HL-60 (cell line): ENCODE measurements around the gene BLTP3B.

Experiments used
- DNase-seq, 2 experiments: peaks; one replicate each; pipeline ENCODE4 v3.0.0-alpha.2; 2010 to 2020; ENCODE audit warnings: low read depth in 1 of 2, low spot score in 1 of 2
- H3K27ac ChIP-seq: fragments of 250-450 bp; sonication (Bioruptor Pico); replicated peaks from 2 replicates; pipeline ENCODE4 v1.5.1; 2020; ENCODE audit warnings: mild to moderate bottlenecking, moderate library complexity
- H3K27me3 ChIP-seq: fragments of 250-450 bp; sonication (Bioruptor Pico); 2 replicates; pipeline ENCODE4 v1.5.1; 2021; ENCODE audit warnings: mild to moderate bottlenecking, moderate library complexity; ENCODE audit not compliant: insufficient read depth, poor library complexity, severe bottlenecking
- H3K4me3 ChIP-seq: replicated peaks from 2 replicates; pipeline ENCODE4 v1.5.1; 2011; ENCODE audit warnings: mild to moderate bottlenecking, control low read depth, low read length; ENCODE audit not compliant: insufficient read depth
- CTCF ChIP-seq: IDR thresholded peaks from one replicate; pipeline ENCODE4 v1.5.1; 2011; ENCODE audit warnings: low read length, control low read depth, inconsistent platforms; ENCODE audit not compliant: insufficient read depth
- GABPA ChIP-seq: IDR thresholded peaks from 2 replicates; pipeline ENCODE4 v1.6.1; 2012; ENCODE audit warnings: low read depth
- POLR2AphosphoS5 ChIP-seq: IDR thresholded peaks from 2 replicates; pipeline ENCODE4 v1.6.1; 2012; ENCODE audit warnings: low read depth
- SPI1 ChIP-seq: IDR thresholded peaks from 2 replicates; pipeline ENCODE4 v1.6.1; 2012; ENCODE audit warnings: low read depth, mild to moderate bottlenecking, borderline replicate concordance
- TF ChIP-seq, protein P1 (sequence below): IDR thresholded peaks from 2 replicates; pipeline ENCODE4 v1.6.1; 2012; ENCODE audit warnings: low read depth; ENCODE audit not compliant: insufficient replicate concordance

Gene BLTP3B

DNA sequence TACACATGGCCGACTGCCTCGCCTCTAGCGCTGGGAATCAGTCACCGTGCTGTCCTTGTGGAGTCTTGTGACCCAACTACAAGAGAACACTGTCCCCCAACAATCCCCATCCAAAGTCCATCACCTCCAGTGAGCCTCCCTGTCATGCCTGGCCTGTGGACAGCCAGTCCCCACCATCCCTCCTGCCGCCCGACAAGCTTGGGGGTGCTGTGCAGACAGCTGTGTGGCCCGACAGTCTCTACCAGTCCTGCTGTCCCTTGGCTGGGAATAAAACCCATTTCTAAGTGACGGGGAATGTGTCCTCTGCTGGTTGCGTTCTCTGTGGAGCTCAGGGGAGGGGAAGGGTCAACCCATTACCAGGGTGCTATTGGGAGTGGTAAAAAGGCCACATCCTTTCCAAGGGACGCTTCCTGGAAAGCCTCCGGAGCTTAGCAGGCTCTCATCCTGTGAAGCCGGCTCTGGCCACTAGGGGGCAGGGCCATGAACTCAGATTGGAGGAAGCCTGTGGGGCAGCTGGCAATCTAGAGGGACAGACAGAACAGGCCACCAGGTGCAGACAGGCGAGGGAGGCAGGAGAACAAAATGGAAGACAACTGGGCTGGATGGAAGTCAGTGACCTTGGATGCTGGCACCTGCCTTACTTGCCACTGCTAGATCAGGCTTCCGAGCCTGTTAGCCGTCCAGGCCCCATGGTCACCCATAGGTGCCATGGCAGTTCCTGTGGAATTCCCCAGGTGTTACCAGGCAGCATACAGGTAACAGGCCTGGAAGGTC is 12.0 kb upstream of the BLTP3B start:
- TF ChIP-seq GABPA (no peak), CTCF (peak; percentile 70)
- Histone ChIP-seq H3K27ac (no peak overlapping the region), H3K4me3 (no peak overlapping the region), H3K27me3 (no peaks in the 10 kb centered on the region)
- peak; percentile 41 to 74 for DNase-seq

DNA sequence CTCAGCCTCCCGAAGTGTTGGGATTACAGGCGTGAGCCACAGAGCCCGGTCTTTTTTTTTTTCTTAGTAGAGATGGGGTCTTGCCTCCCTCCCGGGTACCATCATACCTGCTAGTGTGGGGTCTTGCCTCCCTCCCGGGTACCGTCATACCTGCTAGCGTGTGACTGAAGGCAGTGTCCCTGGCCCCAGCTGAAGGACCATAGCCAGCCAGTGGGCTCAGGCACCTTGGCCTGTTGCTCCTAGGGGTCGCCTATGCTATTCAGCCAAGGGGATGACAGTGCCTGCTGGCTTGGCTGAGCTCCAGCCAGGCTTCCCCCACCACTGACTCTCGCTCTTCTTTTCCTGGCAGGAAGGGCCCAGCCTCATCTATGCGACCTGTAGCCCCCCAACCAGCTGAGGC is 10.5 kb upstream of the BLTP3B start:
- no peak overlapping the region for H3K4me3 ChIP-seq
- no peaks in the 10 kb centered on the region for H3K27me3 ChIP-seq
- DNase-seq: no peak
- no peak for TF ChIP-seq SPI1
- TF ChIP-seq, protein P1, sequence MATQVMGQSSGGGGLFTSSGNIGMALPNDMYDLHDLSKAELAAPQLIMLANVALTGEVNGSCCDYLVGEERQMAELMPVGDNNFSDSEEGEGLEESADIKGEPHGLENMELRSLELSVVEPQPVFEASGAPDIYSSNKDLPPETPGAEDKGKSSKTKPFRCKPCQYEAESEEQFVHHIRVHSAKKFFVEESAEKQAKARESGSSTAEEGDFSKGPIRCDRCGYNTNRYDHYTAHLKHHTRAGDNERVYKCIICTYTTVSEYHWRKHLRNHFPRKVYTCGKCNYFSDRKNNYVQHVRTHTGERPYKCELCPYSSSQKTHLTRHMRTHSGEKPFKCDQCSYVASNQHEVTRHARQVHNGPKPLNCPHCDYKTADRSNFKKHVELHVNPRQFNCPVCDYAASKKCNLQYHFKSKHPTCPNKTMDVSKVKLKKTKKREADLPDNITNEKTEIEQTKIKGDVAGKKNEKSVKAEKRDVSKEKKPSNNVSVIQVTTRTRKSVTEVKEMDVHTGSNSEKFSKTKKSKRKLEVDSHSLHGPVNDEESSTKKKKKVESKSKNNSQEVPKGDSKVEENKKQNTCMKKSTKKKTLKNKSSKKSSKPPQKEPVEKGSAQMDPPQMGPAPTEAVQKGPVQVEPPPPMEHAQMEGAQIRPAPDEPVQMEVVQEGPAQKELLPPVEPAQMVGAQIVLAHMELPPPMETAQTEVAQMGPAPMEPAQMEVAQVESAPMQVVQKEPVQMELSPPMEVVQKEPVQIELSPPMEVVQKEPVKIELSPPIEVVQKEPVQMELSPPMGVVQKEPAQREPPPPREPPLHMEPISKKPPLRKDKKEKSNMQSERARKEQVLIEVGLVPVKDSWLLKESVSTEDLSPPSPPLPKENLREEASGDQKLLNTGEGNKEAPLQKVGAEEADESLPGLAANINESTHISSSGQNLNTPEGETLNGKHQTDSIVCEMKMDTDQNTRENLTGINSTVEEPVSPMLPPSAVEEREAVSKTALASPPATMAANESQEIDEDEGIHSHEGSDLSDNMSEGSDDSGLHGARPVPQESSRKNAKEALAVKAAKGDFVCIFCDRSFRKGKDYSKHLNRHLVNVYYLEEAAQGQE: no peak
- TF ChIP-seq POLR2AphosphoS5: no peak
- TF ChIP-seq CTCF: no peak
- no peak for TF ChIP-seq GABPA
- no peak overlapping the region for H3K27ac ChIP-seq

- H3K4me3 ChIP-seq: no peak overlapping the region
- no peak for DNase-seq
- no peak for TF ChIP-seq CTCF
- TF ChIP-seq SPI1: no peak
- TF ChIP-seq GABPA: no peak
- TF ChIP-seq, protein P1: no peak
- no peak for TF ChIP-seq POLR2AphosphoS5
- no peak overlapping the region for H3K27ac ChIP-seq
- no peaks in the 10 kb centered on the region for H3K27me3 ChIP-seq
Measured at GRCh38 chr12:100151769-100152168, 9.1 kb upstream of the BLTP3B start.

GRCh38 chr12:100146252-100146651 is 3.6 kb upstream of the BLTP3B start:
- DNase-seq: no peak
- H3K27ac ChIP-seq: no peak overlapping the region
- no peak overlapping the region for H3K4me3 ChIP-seq
- no peaks in the 10 kb centered on the region for H3K27me3 ChIP-seq
- TF ChIP-seq SPI1: no peak
- TF ChIP-seq, protein P1: no peak
- no peak for TF ChIP-seq GABPA
- TF ChIP-seq POLR2AphosphoS5: no peak
- TF ChIP-seq CTCF: no peak
